ENCODE measurements around the gene TRMT2B.
"Not testable (repeated sequence)": the region's sequence is repeated elsewhere in the genome, so short reads cannot be mapped to it uniquely, and the experiment has no call there.

TRMT2B gene

GRCh38 chrX:100999451-100999850, 52.5 kb downstream of the TRMT2B start:
- DNase-seq (ENCODE audit: low read depth): no peak

- no peak for DNase-seq (ENCODE audit: low read depth)
These were observed 56.4 kb downstream of the TRMT2B start for GRCh38 chrX:100995469-100995868.

DNA sequence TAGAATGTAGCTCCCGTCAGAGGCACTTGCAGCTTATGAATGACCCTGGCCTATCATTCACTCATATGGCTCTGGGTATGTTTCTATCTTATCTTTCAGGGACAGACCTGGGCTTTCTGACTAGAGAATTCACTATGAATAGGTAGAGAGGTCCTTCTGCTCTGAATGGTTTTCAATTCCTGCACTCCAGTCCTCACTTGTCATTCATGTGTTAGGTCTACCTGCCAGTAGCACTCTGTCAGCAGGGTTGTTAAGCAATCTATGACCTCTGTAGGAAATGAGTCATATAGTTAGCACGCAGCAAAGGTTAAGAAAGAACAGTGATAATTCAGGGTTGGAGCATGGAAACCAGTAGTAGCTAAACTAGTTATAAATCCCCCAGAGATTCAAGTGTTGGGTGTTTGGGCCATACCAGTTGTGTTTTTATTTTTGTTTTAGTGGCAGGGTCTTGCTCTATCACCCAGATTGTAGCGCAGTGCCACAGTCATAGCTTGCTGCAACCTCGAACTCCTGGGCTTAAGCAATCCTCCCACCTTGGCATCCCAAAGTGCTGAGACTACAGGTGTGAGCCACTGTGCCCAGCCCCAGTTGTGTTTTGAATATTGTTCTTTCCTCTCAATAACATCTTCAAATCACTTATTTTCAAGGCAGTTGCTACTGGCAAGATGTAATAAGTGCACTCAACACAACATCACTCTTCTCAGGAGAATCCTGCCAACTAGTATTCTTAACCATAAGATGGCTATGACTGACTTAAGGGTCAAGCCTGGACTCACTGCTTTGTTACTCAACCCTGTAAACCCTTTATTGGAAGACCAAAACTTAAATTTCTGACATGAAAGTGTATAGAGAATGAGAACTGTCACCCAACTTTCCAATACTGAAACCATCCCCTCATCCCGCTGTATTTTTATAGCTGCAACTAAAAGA, 57.3 kb downstream of the TRMT2B start:
- no peak for DNase-seq (ENCODE audit: low read depth)

- no peak for DNase-seq (ENCODE audit: low read depth)
These were observed 61.8 kb downstream of the TRMT2B start for GRCh38 chrX:100990139-100990538.

DNA sequence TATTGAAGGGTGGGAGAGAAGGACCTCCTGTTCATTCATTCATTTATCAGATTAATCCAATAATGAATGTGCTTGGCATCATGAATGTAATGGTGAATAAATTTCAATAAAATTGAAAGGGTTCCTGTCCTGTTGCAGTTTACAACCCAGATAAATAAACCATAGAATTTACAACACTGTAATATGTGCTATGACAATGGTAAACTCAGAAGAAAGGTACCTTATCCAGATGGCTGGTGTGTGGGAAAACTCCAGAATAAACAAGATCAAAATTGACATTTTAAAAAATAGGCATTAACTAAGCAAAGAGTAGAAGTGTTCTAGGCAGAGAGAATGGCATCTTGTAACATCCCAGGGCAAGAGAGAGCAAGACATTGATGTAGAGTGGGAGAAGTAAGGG, 67.1 kb downstream of the TRMT2B start:
- DNase-seq (ENCODE audit: low read depth): no peak

GRCh38 chrX:100981498-100981845, 70.4 kb downstream of the TRMT2B start:
- DNase-seq (ENCODE audit: low read depth): not testable (repeated sequence)

- no peak for DNase-seq (ENCODE audit: low read depth)
These were observed 71.1 kb downstream of the TRMT2B start for GRCh38 chrX:100980608-100981497.

GRCh38 chrX:100979881-100980607, 71.9 kb downstream of the TRMT2B start:
- no peak for DNase-seq (ENCODE audit: low read depth)

GRCh38 chrX:100976211-100976610, 75.7 kb downstream of the TRMT2B start:
- no peak for DNase-seq (ENCODE audit: low read depth)

DNA sequence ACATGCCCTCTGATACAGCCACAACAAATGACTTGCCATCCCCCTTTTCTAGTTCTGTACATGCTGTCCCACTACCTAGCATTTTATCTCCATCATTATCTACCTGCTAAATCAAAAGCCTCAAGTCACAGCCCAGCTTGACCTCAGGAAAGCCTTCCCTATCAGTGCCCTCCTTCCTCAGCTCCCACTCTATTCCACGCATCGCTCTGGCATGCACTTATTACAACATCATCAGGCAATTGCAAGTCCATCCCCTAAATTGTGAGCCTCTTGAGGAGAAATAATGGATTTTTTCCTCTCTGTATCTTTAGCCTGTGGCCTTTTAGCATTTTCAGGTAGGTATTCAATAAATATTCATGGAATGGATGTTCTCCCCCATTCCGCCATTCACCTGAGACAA, 76.7 kb downstream of the TRMT2B start:
- no peak for DNase-seq (ENCODE audit: low read depth)

- no peak for DNase-seq (ENCODE audit: low read depth)
These were observed 78.5 kb downstream of the TRMT2B start for GRCh38 chrX:100973411-100973810.

- no peak for DNase-seq (ENCODE audit: low read depth)
These were observed 82.0 kb downstream of the TRMT2B start for GRCh38 chrX:100969936-100970335.

- no peak for DNase-seq (ENCODE audit: low read depth)
These were observed 82.5 kb downstream of the TRMT2B start, which contains the start of gene ARL13A for GRCh38 chrX:100969408-100969807. TSS of gene ARL13A (plus strand) at chrX:100969708. CDS start at chrX:100973690, 3,982 bp downstream.

GRCh38 chrX:100964362-100964761, 87.5 kb downstream of the TRMT2B start:
- DNase-seq (ENCODE audit: low read depth): no peak

DNA sequence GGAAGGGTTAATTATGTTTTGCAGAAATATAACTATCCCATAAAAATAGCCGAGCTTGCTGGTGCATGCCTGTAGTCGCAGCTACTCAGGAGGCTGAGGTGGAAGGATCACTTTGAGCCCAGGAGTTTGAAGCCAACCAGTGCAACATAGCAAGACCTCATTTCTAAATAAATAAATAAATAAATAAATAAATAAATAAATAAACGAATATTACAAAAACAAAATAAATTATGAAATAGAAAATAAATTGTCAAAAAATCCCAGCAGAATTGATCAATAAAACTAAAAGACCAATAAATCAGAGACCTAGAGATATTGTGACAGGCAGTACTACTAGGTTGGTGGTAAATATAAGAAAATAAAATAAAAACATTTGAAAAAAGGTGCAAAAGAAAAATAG, 89.1 kb downstream of the TRMT2B start:
- DNase-seq (ENCODE audit: low read depth): no peak
